Inflammatory macrophage treated with lipopolysaccharide for 4 hours (primary cell): ENCODE results near the gene APLP2.
A peak's percentile ranks its signal among the peaks of the same experiment; 100 is the strongest.
"Not testable (repeated sequence)": the region's sequence is repeated elsewhere in the genome, so short reads cannot be mapped to it uniquely, and the experiment has no call there.

ENCODE experiments used
- DNase-seq: peaks from one replicate; pipeline ENCODE4 v3.0.0-alpha.2; 2020

APLP2 gene

GRCh38 chr11:130061017-130061416, 8.7 kb upstream of the APLP2 start:
- no peak for DNase-seq

- DNase-seq = no peak
Measured at GRCh38 chr11:130062026-130062425, 7.7 kb upstream of the APLP2 start.

- DNase-seq = no peak
Measured at GRCh38 chr11:130063451-130063850, 6.2 kb upstream of the APLP2 start.

- DNase-seq = peak; percentile 52
Measured at GRCh38 chr11:130064596-130064995, 5.1 kb upstream of the APLP2 start.

GRCh38 chr11:130066338-130066737, 3.4 kb upstream of the APLP2 start:
- no peak for DNase-seq

GRCh38 chr11:130068546-130068985, 1.1 kb upstream of the APLP2 start:
- no peak for DNase-seq

GRCh38 chr11:130068986-130069658, 572 bp upstream of the APLP2 start:
- DNase-seq = peak; percentile 38

GRCh38 chr11:130070109-130070845, 583 bp downstream of the APLP2 start:
- peak; percentile 43 for DNase-seq

- peak; percentile 50 for DNase-seq
Measured at GRCh38 chr11:130070846-130071200, 1.1 kb downstream of the APLP2 start.

- peak; percentile 51 for DNase-seq
Measured at GRCh38 chr11:130071211-130071712, 1.6 kb downstream of the APLP2 start.

- no peak for DNase-seq
Measured at GRCh38 chr11:130074736-130075135, 5.0 kb downstream of the APLP2 start.

- no peak for DNase-seq
Measured at GRCh38 chr11:130076778-130077481, 7.2 kb downstream of the APLP2 start.

- no peak for DNase-seq
Measured at GRCh38 chr11:130077671-130078070, 8.0 kb downstream of the APLP2 start.

GRCh38 chr11:130078080-130078479, 8.4 kb downstream of the APLP2 start:
- no peak for DNase-seq

- DNase-seq = peak; percentile 72
Measured at GRCh38 chr11:130085671-130086290, 16.1 kb downstream of the APLP2 start.

- peak; percentile 59 for DNase-seq
Measured at GRCh38 chr11:130086669-130087068, 17.0 kb downstream of the APLP2 start.

GRCh38 chr11:130087294-130087926, 17.7 kb downstream of the APLP2 start:
- DNase-seq = peak; percentile 36

GRCh38 chr11:130088217-130088616, 18.5 kb downstream of the APLP2 start:
- no peak for DNase-seq

GRCh38 chr11:130088919-130089673, 19.4 kb downstream of the APLP2 start:
- no peak for DNase-seq

- DNase-seq = no peak
Measured at GRCh38 chr11:130089674-130090073, 20.0 kb downstream of the APLP2 start.

- not testable (repeated sequence) for DNase-seq
Measured at GRCh38 chr11:130090517-130090916, 20.8 kb downstream of the APLP2 start.

- DNase-seq = not testable (repeated sequence)
Measured at GRCh38 chr11:130091169-130091568, 21.5 kb downstream of the APLP2 start.
